Measurements from ENCODE around the gene ECEL1.

The ECEL1 gene

GRCh38 chr2:232496501-232497270 is 9.1 kb upstream of the ECEL1 start:
- no peak for DNase-seq

- no peak for DNase-seq
Measured at GRCh38 chr2:232495292-232495691, 7.7 kb upstream of the ECEL1 start.

GRCh38 chr2:232494542-232494941 is 6.9 kb upstream of the ECEL1 start:
- no peak for DNase-seq

- no peak for DNase-seq
Measured at GRCh38 chr2:232493701-232494474, 6.3 kb upstream of the ECEL1 start.

GRCh38 chr2:232492963-232493700 is 5.5 kb upstream of the ECEL1 start:
- DNase-seq, result no peak

- DNase-seq, result no peak
Measured at GRCh38 chr2:232492236-232492848, 4.7 kb upstream of the ECEL1 start.

GRCh38 chr2:232491139-232491780 is 3.6 kb upstream of the ECEL1 start:
- no peak for DNase-seq

- DNase-seq, result no peak
Measured at GRCh38 chr2:232490221-232491138, 2.8 kb upstream of the ECEL1 start.

GRCh38 chr2:232489516-232490220 is 2.0 kb upstream of the ECEL1 start:
- no peak for DNase-seq

GRCh38 chr2:232488721-232489300 is 1.2 kb upstream of the ECEL1 start:
- DNase-seq, result no peak

GRCh38 chr2:232488097-232488711 is 570 bp upstream of the ECEL1 start:
- DNase-seq, result no peak

- DNase-seq, result no peak
Measured at GRCh38 chr2:232486558-232487384, 863 bp downstream of the ECEL1 start.

- no peak for DNase-seq
Measured at GRCh38 chr2:232485757-232486557, 1.7 kb downstream of the ECEL1 start.

- DNase-seq, result no peak
Measured at GRCh38 chr2:232485348-232485756, 2.3 kb downstream of the ECEL1 start.

- no peak for DNase-seq
Measured at GRCh38 chr2:232484628-232485347, 2.8 kb downstream of the ECEL1 start.

GRCh38 chr2:232483923-232484627 is 3.6 kb downstream of the ECEL1 start:
- DNase-seq, result no peak

All from AML-193 (cell line).